SK-N-SH (cell line): ENCODE data around the gene CCR5. TPM values are rescaled to one million over a fixed set of nuclear protein-coding genes. Genes with fewer than 3 reads are reported as not detected.

Experiments
- CTCF ChIA-PET: fragments of 300-600, 350-600 bp; formaldehyde crosslinking; extraction: SDS; loops from one replicate; lab custom pipeline; 2021; lab: Yijun Ruan, JAX
- POLR2A ChIA-PET: fragments of 350-600 bp; sonication (Branson Sonifier 250); formaldehyde crosslinking; extraction: SDS; loops from one replicate; lab custom pipeline; 2020; ENCODE audit warnings: antibody characterized with exemption, inconsistent platforms; lab: Yijun Ruan, JAX
- DNase-seq: peaks from one replicate; pipeline ENCODE4 v3.0.0; 2012
- H2AFZ ChIP-seq: fragments of 200-600 bp; sonication (generic); 2 replicates; pipeline ENCODE4 v1.8.1; 2016; ENCODE audit warnings: antibody characterized with exemption, mild to moderate bottlenecking, low read depth
- H3F3A ChIP-seq: fragments of 200-600 bp; sonication (generic); replicated peaks from 2 replicates; pipeline ENCODE3; 2016; ENCODE audit warnings: antibody characterized with exemption, mild to moderate bottlenecking; ENCODE audit not compliant: insufficient read depth
- H3K27ac ChIP-seq, 2 experiments: fragments of 200-500 bp in 1 of 2; fragments of 200-600 bp in 1 of 2; sonication (Bioruptor generic) in 1 of 2; sonication (generic), shearing (Covaris generic) in 1 of 2; 2 replicates each; pipeline versions ENCODE4 v1.5.1 to v1.6.1; 2014 to 2016; ENCODE audit warnings: low read depth in 2 of 2, inconsistent platforms in 1 of 2, low read length in 1 of 2, mild to moderate bottlenecking in 1 of 2, mixed read lengths in 1 of 2
- H3K27me3 ChIP-seq: fragments of 200-600 bp; sonication (generic), shearing (Covaris generic); 2 replicates; pipeline ENCODE4 v1.6.1; 2016; ENCODE audit warnings: mixed run types; ENCODE audit not compliant: insufficient read depth
- H3K36me3 ChIP-seq, 2 experiments: fragments of 200-500 bp in 1 of 2; fragments of 200-600 bp in 1 of 2; sonication (Bioruptor generic) in 1 of 2; sonication (generic) in 1 of 2; replicated peaks in 1 of 2; 2 replicates each; pipeline versions ENCODE3 to v1.5.1; 2014 to 2016; ENCODE audit warnings: low read length in 1 of 2, mild to moderate bottlenecking in 1 of 2; ENCODE audit not compliant: insufficient read depth in 2 of 2, control insufficient read depth in 1 of 2
- H3K4me1 ChIP-seq, 2 experiments: fragments of 200-500 bp in 1 of 2; fragments of 200-600 bp in 1 of 2; sonication (Bioruptor generic) in 1 of 2; sonication (generic), shearing (Covaris generic) in 1 of 2; 2 replicates each; pipeline versions ENCODE4 v1.5.1 to v1.6.1; 2014 to 2016; ENCODE audit warnings: low read depth in 1 of 2, low read length in 1 of 2, mixed run types in 1 of 2; ENCODE audit not compliant: insufficient read depth in 2 of 2, control insufficient read depth in 1 of 2
- H3K4me2 ChIP-seq: fragments of 200-600 bp; sonication (generic), shearing (Covaris generic); 2 replicates; pipeline ENCODE4 v1.6.1; 2017; ENCODE audit warnings: mixed run types
- H3K4me3 ChIP-seq, 2 experiments: fragments of 200-500 bp in 1 of 2; fragments of 200-600 bp in 1 of 2; sonication (Bioruptor generic) in 1 of 2; sonication (generic), shearing (Covaris generic) in 1 of 2; 2 replicates each; pipeline versions ENCODE4 v1.5.1 to v1.8.1; 2014 to 2016; ENCODE audit warnings: low read depth in 2 of 2, inconsistent platforms in 1 of 2, low read length in 1 of 2, mild to moderate bottlenecking in 1 of 2, mixed read lengths in 1 of 2, moderate library complexity in 1 of 2
- H3K79me2 ChIP-seq: fragments of 200-600 bp; sonication (generic); 2 replicates; pipeline ENCODE4 v1.8.1; 2017; ENCODE audit warnings: mild to moderate bottlenecking; ENCODE audit not compliant: insufficient read depth
- H3K9ac ChIP-seq: fragments of 200-600 bp; sonication (generic); 2 replicates; pipeline ENCODE4 v1.6.1; 2017; ENCODE audit warnings: mixed run types
- H3K9me2 ChIP-seq: fragments of 200-600 bp; sonication (generic); 2 replicates; pipeline ENCODE4 v1.6.1; 2017; ENCODE audit warnings: mixed run types
- H3K9me3 ChIP-seq: fragments of 200-600 bp; sonication (generic); 2 replicates; pipeline ENCODE4 v1.6.1; 2017; ENCODE audit warnings: mixed run types, mild to moderate bottlenecking, moderate library complexity
- H4K20me1 ChIP-seq: fragments of 200-600 bp; sonication (generic); 2 replicates; pipeline ENCODE4 v1.6.1; 2017; ENCODE audit warnings: mild to moderate bottlenecking, mixed run types; ENCODE audit not compliant: insufficient read depth
- ELF1 ChIP-seq: IDR thresholded peaks from 2 replicates; pipeline ENCODE4 v1.4.0; 2012
- EP300 ChIP-seq, 2 experiments: IDR thresholded peaks; 2 replicates each; pipeline versions ENCODE4 v1.4.0 to v1.6.1; 2012; ENCODE audit warnings: borderline replicate concordance in 1 of 2, low read depth in 1 of 2, low read length in 1 of 2
- EZH2phosphoT487 ChIP-seq: fragments of 200-600 bp; sonication (generic); IDR thresholded peaks from 2 replicates; pipeline ENCODE4 v1.6.1; 2017; ENCODE audit warnings: low read depth, mixed run types, mild to moderate bottlenecking, antibody characterized with exemption, moderate library complexity, borderline replicate concordance
- FOXJ3 ChIP-seq: sonication (generic); formaldehyde crosslinking; IDR thresholded peaks from 2 replicates; pipeline ENCODE4 v1.5.1; 2020; ENCODE audit warnings: mild to moderate bottlenecking, missing genetic modification reagents
- FOXM1 ChIP-seq: IDR thresholded peaks from 2 replicates; pipeline ENCODE4 v1.4.0; 2012; ENCODE audit warnings: low read depth, mild to moderate bottlenecking
- MEF2A ChIP-seq: IDR thresholded peaks from 2 replicates; pipeline ENCODE4 v1.4.0; 2012; ENCODE audit warnings: low read depth, borderline replicate concordance
- NFIC ChIP-seq: IDR thresholded peaks from 2 replicates; pipeline ENCODE4 v1.4.0; 2012; ENCODE audit warnings: borderline replicate concordance
- NRF1 ChIP-seq: IDR thresholded peaks from 2 replicates; pipeline ENCODE4 v1.6.1; 2012; ENCODE audit warnings: low read depth, mild to moderate bottlenecking, low read length
- POLR2AphosphoS5 ChIP-seq: IDR thresholded peaks from 2 replicates; pipeline ENCODE4 v1.6.1; 2012; ENCODE audit warnings: low read depth, low read length
- RAD21 ChIP-seq: IDR thresholded peaks from 2 replicates; pipeline ENCODE4 v1.6.1; 2012; ENCODE audit warnings: mild to moderate bottlenecking, low read length
- TAF1 ChIP-seq: IDR thresholded peaks from 2 replicates; pipeline ENCODE4 v1.6.1; 2012; ENCODE audit warnings: low read depth, mild to moderate bottlenecking, low read length, moderate library complexity, borderline replicate concordance
- WGBS: methylation state at CpG from one replicate; pipeline ENCODE4 v1.1.6; 2017; ENCODE audit warnings: low lambda C conversion rate; 5-methylcytosine and 5-hydroxymethylcytosine counted together
- polyA plus RNA-seq, 3 experiments: library from polyadenylated mRNA; depleted of rRNA; stranded (reverse); fragments of >200 nt; gene quantifications; 2 replicates each; pipeline ENCODE4 v1.2.3, GENCODE V29; 2012
- TF ChIP-seq, protein P1 (sequence below): IDR thresholded peaks from 2 replicates; pipeline ENCODE4 v1.4.0; 2012; ENCODE audit warnings: low read depth, borderline replicate concordance
- TF ChIP-seq, protein P2 (sequence below): IDR thresholded peaks from 2 replicates; pipeline ENCODE4 v1.6.1; 2012; ENCODE audit warnings: mild to moderate bottlenecking, low read depth, low read length, moderate library complexity

Gene CCR5
- polyA plus RNA-seq, 1 of the 3 experiments (the other 2 are of a cell fraction), result not detected

DNA sequence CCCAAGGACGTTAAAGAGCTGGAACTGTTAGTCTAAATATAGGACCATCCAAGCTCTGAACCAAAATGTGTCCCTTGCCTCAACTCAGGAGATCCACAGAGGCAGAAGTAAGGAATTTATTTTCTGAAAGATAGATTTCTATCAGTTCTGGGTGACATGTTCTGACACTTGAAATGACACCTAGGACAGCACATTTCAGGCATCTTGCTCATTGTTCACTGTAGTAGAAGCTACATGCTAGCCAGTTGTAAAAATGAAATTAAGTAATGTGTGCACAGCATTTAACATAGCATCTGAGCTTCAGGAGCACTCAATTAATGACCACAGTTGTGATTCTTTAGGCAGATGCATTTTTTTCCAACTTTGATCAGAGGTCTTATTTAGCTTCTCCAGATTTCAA, 16.3 kb upstream of the CCR5 start:
- Histone ChIP-seq H3K36me3 (no peaks in the 10 kb centered on the region), H2AFZ (no peak overlapping the region), H3K79me2 (no peaks in the 10 kb centered on the region), H4K20me1 (no peaks in the 10 kb centered on the region), H3K27ac (no peak overlapping the region), H3K4me3 (no peak overlapping the region), H3K9ac (no peak overlapping the region), H3K4me1 (no peaks in the 10 kb centered on the region)
- TF ChIP-seq FOXM1, result no peak
- TF ChIP-seq, protein P1, sequence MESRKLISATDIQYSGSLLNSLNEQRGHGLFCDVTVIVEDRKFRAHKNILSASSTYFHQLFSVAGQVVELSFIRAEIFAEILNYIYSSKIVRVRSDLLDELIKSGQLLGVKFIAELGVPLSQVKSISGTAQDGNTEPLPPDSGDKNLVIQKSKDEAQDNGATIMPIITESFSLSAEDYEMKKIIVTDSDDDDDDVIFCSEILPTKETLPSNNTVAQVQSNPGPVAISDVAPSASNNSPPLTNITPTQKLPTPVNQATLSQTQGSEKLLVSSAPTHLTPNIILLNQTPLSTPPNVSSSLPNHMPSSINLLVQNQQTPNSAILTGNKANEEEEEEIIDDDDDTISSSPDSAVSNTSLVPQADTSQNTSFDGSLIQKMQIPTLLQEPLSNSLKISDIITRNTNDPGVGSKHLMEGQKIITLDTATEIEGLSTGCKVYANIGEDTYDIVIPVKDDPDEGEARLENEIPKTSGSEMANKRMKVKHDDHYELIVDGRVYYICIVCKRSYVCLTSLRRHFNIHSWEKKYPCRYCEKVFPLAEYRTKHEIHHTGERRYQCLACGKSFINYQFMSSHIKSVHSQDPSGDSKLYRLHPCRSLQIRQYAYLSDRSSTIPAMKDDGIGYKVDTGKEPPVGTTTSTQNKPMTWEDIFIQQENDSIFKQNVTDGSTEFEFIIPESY, result no peak
- TF ChIP-seq POLR2AphosphoS5, result no peak
- TF ChIP-seq, protein P2, sequence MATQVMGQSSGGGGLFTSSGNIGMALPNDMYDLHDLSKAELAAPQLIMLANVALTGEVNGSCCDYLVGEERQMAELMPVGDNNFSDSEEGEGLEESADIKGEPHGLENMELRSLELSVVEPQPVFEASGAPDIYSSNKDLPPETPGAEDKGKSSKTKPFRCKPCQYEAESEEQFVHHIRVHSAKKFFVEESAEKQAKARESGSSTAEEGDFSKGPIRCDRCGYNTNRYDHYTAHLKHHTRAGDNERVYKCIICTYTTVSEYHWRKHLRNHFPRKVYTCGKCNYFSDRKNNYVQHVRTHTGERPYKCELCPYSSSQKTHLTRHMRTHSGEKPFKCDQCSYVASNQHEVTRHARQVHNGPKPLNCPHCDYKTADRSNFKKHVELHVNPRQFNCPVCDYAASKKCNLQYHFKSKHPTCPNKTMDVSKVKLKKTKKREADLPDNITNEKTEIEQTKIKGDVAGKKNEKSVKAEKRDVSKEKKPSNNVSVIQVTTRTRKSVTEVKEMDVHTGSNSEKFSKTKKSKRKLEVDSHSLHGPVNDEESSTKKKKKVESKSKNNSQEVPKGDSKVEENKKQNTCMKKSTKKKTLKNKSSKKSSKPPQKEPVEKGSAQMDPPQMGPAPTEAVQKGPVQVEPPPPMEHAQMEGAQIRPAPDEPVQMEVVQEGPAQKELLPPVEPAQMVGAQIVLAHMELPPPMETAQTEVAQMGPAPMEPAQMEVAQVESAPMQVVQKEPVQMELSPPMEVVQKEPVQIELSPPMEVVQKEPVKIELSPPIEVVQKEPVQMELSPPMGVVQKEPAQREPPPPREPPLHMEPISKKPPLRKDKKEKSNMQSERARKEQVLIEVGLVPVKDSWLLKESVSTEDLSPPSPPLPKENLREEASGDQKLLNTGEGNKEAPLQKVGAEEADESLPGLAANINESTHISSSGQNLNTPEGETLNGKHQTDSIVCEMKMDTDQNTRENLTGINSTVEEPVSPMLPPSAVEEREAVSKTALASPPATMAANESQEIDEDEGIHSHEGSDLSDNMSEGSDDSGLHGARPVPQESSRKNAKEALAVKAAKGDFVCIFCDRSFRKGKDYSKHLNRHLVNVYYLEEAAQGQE, result no peak
- TF ChIP-seq NFIC, result no peak
- no peak for TF ChIP-seq RAD21
- no peak for TF ChIP-seq MEF2A
- TF ChIP-seq EP300 (IDR thresholded peaks at IDR 0.05; ENCODE audit: borderline replicate concordance in 1 of 2, low read depth in 1 of 2, low read length in 1 of 2), result no peak
- no peak for TF ChIP-seq TAF1
- no peak for TF ChIP-seq NRF1
- TF ChIP-seq FOXJ3, result no peak
- TF ChIP-seq, all 33 proteins: peak for 0
- DNase-seq, result no peak
- no peak overlapping the region for H3K4me2 ChIP-seq
- peaks cover 23% of the 10 kb centered on the region; the same call in 1 of the 2 replicates for H3K27me3 ChIP-seq
- H3K9me3 ChIP-seq, result no peaks in the 10 kb centered on the region
- no peaks in the 10 kb centered on the region for H3F3A ChIP-seq
- H3K9me2 ChIP-seq, result no peaks in the 10 kb centered on the region
- 0% methylated on average over 1 of the region's 1 CpG for WGBS
- POLR2A ChIA-PET, result no interaction called here
- CTCF ChIA-PET, result no interaction called here

- no peak overlapping the region for H2AFZ ChIP-seq
- POLR2A ChIA-PET, result no interaction called here
- H3K27ac ChIP-seq, result no peak overlapping the region
- peaks cover 24% of the 10 kb centered on the region; the same call in 1 of the 2 replicates for H3K27me3 ChIP-seq
- H3K9me2 ChIP-seq, result no peaks in the 10 kb centered on the region
- H3K9ac ChIP-seq, result no peak overlapping the region
- no peak overlapping the region for H3K4me2 ChIP-seq
- no peaks in the 10 kb centered on the region for H3K36me3 ChIP-seq
- no peak for DNase-seq
- H3K4me3 ChIP-seq, result no peak overlapping the region
- TF ChIP-seq EZH2phosphoT487 (no peak), ELF1 (no peak)
- no peaks in the 10 kb centered on the region for H3F3A ChIP-seq
- CTCF ChIA-PET, result no interaction called here
- H3K79me2 ChIP-seq, result no peaks in the 10 kb centered on the region
- no peaks in the 10 kb centered on the region for H3K4me1 ChIP-seq
- H3K9me3 ChIP-seq, result no peaks in the 10 kb centered on the region
- no peaks in the 10 kb centered on the region for H4K20me1 ChIP-seq
Observed at GRCh38 chr3:46354984-46355383, 15.8 kb upstream of the CCR5 start.
